K562 (cell line): ENCODE results near the gene SPATA16. TPM values are rescaled to one million over a fixed set of nuclear protein-coding genes. Genes with fewer than 3 reads are reported as not detected.

Experiments
- ESRRA ChIP-seq: fragments of 450-650 bp; IDR thresholded peaks from 2 replicates; pipeline ENCODE4 v1.6.1; 2014; ENCODE audit warnings: low read depth, mild to moderate bottlenecking, moderate library complexity, borderline replicate concordance
- FOXK2 ChIP-seq, 2 experiments: fragments of 450-650 bp; IDR thresholded peaks in 1 of 2; conservative IDR thresholded peaks in 1 of 2; 2 replicates each; pipeline ENCODE4 v1.6.1; 2016; ENCODE audit warnings: low read depth in 2 of 2, mild to moderate bottlenecking in 1 of 2
- GABPA ChIP-seq: fragments of 200-800 bp; sonication (Bioruptor generic); conservative IDR thresholded peaks from 2 replicates; pipeline ENCODE4 v1.6.1; 2016; ENCODE audit warnings: low read depth, missing genetic modification characterization, missing compliant biosample characterization
- GTF2E2 ChIP-seq: fragments of 200-800 bp; sonication (Bioruptor generic); IDR thresholded peaks from 2 replicates; pipeline ENCODE4 v1.6.1; 2016; ENCODE audit warnings: missing genetic modification characterization, missing compliant biosample characterization
- KAT7 ChIP-seq: sonication (generic); formaldehyde crosslinking; IDR thresholded peaks from 2 replicates; pipeline ENCODE4 v1.8.0; 2022; ENCODE audit warnings: missing genetic modification reagents, mild to moderate bottlenecking, borderline replicate concordance
- MAFF ChIP-seq: IDR thresholded peaks from 2 replicates; pipeline ENCODE4 v1.6.1; 2012; ENCODE audit warnings: low read length, improper control_type of control experiment
- MCM7 ChIP-seq, 2 experiments: fragments of 450-650 bp; IDR thresholded peaks; 2 replicates each; pipeline ENCODE4 v1.6.1; 2016 to 2018
- RBM14 ChIP-seq: fragments of 200-400 bp; formaldehyde crosslinking; IDR thresholded peaks from 2 replicates; pipeline ENCODE4 v1.6.1; 2018; ENCODE audit warnings: low read depth, mild to moderate bottlenecking, low read length, moderate library complexity, borderline replicate concordance; ENCODE audit not compliant: insufficient read depth
- SMC3 ChIP-seq: conservative IDR thresholded peaks from 2 replicates; pipeline ENCODE4 v1.6.1; 2011; ENCODE audit warnings: low read depth, low read length, improper control_type of control experiment; ENCODE audit not compliant: insufficient read depth
- polyA plus RNA-seq, 8 experiments: library from polyadenylated mRNA; depleted of rRNA in 4 of 8; stranded (reverse) in 5 of 8; unstranded in 3 of 8; fragments of >200 nt; fragmentation: Nextera tagmentation in 2 of 8; fragmentation: Illumina TruSeq in 1 of 8; extraction: Ambion mirVana in 2 of 8; extraction: Trizol in 1 of 8; gene quantifications; 2 replicates each; pipeline versions ENCODE4 v1.2.1 to v1.2.3, GENCODE V29; 2011 to 2014; ENCODE audit warnings: inconsistent platforms in 1 of 8, missing spikeins in 1 of 8
- total RNA-seq, 7 experiments: library from RNA; depleted of rRNA in 6 of 7; stranded (reverse); fragments of >200 nt in 6 of 7; fragmentation: Illumina TruSeq in 2 of 7; extraction: Trizol in 2 of 7; gene quantifications; 2 replicates each; pipeline versions ENCODE4 v1.2.1 to v1.2.3, GENCODE V29; 2011 to 2021; ENCODE audit warnings: low replicate concordance in 1 of 7
- TF ChIP-seq, protein P1 (sequence below): fragments of 450-650 bp; formaldehyde crosslinking; IDR thresholded peaks from 2 replicates; pipeline ENCODE4 v1.4.0; 2022; ENCODE audit warnings: mild to moderate bottlenecking, moderate library complexity
- TF ChIP-seq, protein P2 (sequence below): fragments of 250-450 bp; sonication (Bioruptor Pico); IDR thresholded peaks from 2 replicates; pipeline ENCODE4 v1.8.0; 2021; ENCODE audit warnings: moderate library complexity, mild to moderate bottlenecking, inconsistent platforms
- TF ChIP-seq, protein P3 (sequence below): sonication (generic); IDR thresholded peaks from 2 replicates; pipeline ENCODE4 v1.6.1; 2016
- TF ChIP-seq, protein P4 (sequence below), 2 experiments: IDR thresholded peaks in 1 of 2; conservative IDR thresholded peaks in 1 of 2; 2 replicates each; pipeline ENCODE4 v1.6.1; 2016; ENCODE audit warnings: low read depth in 2 of 2, mild to moderate bottlenecking in 1 of 2, missing compliant biosample characterization in 1 of 2, missing genetic modification characterization in 1 of 2, moderate library complexity in 1 of 2

SPATA16 gene
- total and polyA plus RNA-seq, 9 of the 15 experiments (the other 6 are each of a cell fraction or from before 2014, with no cell fraction given): not detected

DNA sequence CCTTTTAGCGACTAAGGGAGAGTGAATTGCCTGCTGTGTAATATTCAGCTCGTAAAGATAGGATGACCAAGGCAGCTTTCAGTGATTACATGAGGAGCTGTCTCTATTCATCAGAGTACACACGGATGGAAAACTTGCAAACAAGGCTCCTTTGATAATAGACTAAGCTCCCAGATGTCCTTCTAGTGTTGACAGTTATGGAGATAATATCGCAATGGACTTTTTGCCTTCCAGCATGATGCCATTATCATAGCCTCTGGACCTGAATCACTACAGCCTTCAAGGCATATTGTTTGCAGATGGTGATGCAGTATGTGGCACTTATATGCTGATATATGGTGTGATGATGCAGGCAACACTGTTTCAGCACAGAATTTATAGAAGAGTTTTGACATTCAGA lies 296.6 kb downstream of the SPATA16 start (continued):
- TF ChIP-seq GTF2E2 (no peak), MCM7 (IDR thresholded peaks at IDR 0.05) (no peak), ESRRA (peak; percentile 14; the same call in 1 of the 2 replicates), KAT7 (no peak), SMC3 (no peak), GABPA (tag) (no peak), MAFF (no peak), FOXK2 (conservative IDR thresholded peaks at IDR 0.05 in 1 of 2, IDR thresholded peaks at IDR 0.05 in 1 of 2; ENCODE audit: low read depth in 2 of 2) (0 out of 4 replicates have a peak, but pooled peaks of 1 of the 2 experiments have one; percentile 37), RBM14 (no peak)
- TF ChIP-seq, protein P1, sequence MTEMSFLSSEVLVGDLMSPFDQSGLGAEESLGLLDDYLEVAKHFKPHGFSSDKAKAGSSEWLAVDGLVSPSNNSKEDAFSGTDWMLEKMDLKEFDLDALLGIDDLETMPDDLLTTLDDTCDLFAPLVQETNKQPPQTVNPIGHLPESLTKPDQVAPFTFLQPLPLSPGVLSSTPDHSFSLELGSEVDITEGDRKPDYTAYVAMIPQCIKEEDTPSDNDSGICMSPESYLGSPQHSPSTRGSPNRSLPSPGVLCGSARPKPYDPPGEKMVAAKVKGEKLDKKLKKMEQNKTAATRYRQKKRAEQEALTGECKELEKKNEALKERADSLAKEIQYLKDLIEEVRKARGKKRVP (CRISPR knock-in tag): no peak
- TF ChIP-seq, protein P2, sequence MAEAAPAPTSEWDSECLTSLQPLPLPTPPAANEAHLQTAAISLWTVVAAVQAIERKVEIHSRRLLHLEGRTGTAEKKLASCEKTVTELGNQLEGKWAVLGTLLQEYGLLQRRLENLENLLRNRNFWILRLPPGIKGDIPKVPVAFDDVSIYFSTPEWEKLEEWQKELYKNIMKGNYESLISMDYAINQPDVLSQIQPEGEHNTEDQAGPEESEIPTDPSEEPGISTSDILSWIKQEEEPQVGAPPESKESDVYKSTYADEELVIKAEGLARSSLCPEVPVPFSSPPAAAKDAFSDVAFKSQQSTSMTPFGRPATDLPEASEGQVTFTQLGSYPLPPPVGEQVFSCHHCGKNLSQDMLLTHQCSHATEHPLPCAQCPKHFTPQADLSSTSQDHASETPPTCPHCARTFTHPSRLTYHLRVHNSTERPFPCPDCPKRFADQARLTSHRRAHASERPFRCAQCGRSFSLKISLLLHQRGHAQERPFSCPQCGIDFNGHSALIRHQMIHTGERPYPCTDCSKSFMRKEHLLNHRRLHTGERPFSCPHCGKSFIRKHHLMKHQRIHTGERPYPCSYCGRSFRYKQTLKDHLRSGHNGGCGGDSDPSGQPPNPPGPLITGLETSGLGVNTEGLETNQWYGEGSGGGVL (CRISPR knock-in tag): no peak
- TF ChIP-seq, protein P3, sequence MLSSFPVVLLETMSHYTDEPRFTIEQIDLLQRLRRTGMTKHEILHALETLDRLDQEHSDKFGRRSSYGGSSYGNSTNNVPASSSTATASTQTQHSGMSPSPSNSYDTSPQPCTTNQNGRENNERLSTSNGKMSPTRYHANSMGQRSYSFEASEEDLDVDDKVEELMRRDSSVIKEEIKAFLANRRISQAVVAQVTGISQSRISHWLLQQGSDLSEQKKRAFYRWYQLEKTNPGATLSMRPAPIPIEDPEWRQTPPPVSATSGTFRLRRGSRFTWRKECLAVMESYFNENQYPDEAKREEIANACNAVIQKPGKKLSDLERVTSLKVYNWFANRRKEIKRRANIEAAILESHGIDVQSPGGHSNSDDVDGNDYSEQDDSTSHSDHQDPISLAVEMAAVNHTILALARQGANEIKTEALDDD: no peak
- TF ChIP-seq, protein P4, sequence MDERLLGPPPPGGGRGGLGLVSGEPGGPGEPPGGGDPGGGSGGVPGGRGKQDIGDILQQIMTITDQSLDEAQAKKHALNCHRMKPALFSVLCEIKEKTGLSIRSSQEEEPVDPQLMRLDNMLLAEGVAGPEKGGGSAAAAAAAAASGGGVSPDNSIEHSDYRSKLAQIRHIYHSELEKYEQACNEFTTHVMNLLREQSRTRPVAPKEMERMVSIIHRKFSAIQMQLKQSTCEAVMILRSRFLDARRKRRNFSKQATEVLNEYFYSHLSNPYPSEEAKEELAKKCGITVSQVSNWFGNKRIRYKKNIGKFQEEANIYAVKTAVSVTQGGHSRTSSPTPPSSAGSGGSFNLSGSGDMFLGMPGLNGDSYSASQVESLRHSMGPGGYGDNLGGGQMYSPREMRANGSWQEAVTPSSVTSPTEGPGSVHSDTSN (CRISPR knock-in tag; IDR thresholded peaks at IDR 0.05; ENCODE audit: low read depth): no peak
- TF ChIP-seq, protein P4 (tag; conservative IDR thresholded peaks at IDR 0.05; ENCODE audit: low read depth): peak; percentile 83
